ENCODE measurements around the gene FGF6. TPM values are rescaled to one million over a fixed set of nuclear protein-coding genes. Genes with fewer than 3 reads are reported as not detected.

The FGF6 gene
- total RNA-seq, 3 donors from 2014 or later (not counting 1 experiment from before 2014, with no cell fraction given): not detected

DNA sequence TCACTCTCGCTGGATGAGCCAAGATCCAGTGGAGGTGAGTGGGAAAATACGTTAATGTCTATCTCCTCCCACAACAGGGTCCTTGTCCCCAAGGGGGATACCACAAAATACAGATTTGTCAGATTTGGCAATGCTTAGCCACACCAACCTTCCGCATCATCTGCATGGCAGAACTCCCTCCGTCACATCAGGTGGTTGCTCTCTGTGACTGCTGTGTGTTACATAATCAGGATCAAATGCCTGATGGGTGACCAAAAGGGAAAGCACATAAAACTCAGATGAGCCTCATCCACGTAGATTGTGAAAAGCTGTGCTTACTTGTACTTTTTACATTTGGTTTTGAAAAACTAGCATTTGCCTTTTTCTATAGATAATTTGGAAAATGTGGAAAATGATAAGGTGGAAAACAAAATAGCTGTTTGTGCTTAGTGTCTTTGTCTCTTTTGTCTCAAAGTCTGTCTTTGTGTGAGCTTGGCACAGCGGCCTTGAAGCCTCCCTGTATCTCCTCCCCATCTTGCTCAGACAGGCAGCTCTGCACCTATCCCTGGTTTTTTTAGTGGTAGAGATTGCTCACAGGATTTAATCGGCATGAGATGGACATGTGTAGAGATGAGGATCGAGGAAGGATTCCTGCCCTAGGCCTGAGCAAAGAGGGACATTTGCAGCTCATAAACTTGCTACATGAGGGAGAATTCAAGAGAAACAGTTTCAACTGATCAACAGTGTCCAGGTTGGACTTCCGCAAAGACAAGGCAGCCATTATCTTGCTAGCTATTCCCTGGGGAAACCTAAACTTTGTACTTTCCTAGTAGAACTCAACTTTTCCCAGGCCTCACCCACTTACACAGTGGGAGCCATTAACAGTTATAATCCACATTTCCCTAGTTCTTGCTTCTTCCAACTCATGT lies 3.6 kb upstream of the FGF6 start:
- DNase-seq: no peak
- WGBS (ENCODE audit: insufficient coverage): 89% methylated on average over 9 of the region's 9 CpGs
- H3K4me3 Mint-ChIP-seq: no peak overlapping the region
- H3K4me1 Mint-ChIP-seq: no peaks in the 10 kb centered on the region
- no peaks in the 10 kb centered on the region for H3K9me3 Mint-ChIP-seq
- H3K27ac Mint-ChIP-seq: no peak overlapping the region
- H3K36me3 ChIP-seq (ENCODE audit: control insufficient read depth, insufficient read depth, low read length): no peaks in the 10 kb centered on the region
- intact Hi-C loops (cut with micrococcal nuclease): no loop called here
- TF ChIP-seq, protein P1, sequence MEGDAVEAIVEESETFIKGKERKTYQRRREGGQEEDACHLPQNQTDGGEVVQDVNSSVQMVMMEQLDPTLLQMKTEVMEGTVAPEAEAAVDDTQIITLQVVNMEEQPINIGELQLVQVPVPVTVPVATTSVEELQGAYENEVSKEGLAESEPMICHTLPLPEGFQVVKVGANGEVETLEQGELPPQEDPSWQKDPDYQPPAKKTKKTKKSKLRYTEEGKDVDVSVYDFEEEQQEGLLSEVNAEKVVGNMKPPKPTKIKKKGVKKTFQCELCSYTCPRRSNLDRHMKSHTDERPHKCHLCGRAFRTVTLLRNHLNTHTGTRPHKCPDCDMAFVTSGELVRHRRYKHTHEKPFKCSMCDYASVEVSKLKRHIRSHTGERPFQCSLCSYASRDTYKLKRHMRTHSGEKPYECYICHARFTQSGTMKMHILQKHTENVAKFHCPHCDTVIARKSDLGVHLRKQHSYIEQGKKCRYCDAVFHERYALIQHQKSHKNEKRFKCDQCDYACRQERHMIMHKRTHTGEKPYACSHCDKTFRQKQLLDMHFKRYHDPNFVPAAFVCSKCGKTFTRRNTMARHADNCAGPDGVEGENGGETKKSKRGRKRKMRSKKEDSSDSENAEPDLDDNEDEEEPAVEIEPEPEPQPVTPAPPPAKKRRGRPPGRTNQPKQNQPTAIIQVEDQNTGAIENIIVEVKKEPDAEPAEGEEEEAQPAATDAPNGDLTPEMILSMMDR (IDR thresholded peaks at IDR 0.05): no peak
- no peaks in the 10 kb centered on the region for H3K4me1 ChIP-seq (ENCODE audit: control insufficient read depth, insufficient read depth, low read length)
- no peak overlapping the region for H3K4me3 ChIP-seq (ENCODE audit: low read length)
- H3K36me3 Mint-ChIP-seq: peaks cover 9% of the 10 kb centered on the region
- H3K27ac ChIP-seq (ENCODE audit: low read length): no peak overlapping the region
- H3K9me3 ChIP-seq (ENCODE audit: control insufficient read depth, insufficient read depth, low read length): peaks cover 6% of the 10 kb centered on the region
- H3K27me3 Mint-ChIP-seq (ENCODE audit: low read depth in 2 of 2): peaks cover 25 to 37% of the 10 kb centered on the region in 2 donors
- no peaks in the 10 kb centered on the region for H3K27me3 ChIP-seq (ENCODE audit: control insufficient read depth, insufficient read depth, low read length)
- no peak for ATAC-seq

GRCh38 chr12:4448371-4448940 lies 2.8 kb upstream of the FGF6 start:
- H3K27me3 ChIP-seq (ENCODE audit: control insufficient read depth, insufficient read depth, low read length): no peaks in the 10 kb centered on the region
- peaks cover 6% of the 10 kb centered on the region for H3K36me3 Mint-ChIP-seq
- H3K9me3 Mint-ChIP-seq: no peaks in the 10 kb centered on the region
- no peaks in the 10 kb centered on the region for H3K36me3 ChIP-seq (ENCODE audit: control insufficient read depth, insufficient read depth, low read length)
- peaks cover 20 to 29% of the 10 kb centered on the region in 2 donors for H3K27me3 Mint-ChIP-seq (ENCODE audit: low read depth in 2 of 2)
- H3K27ac ChIP-seq (ENCODE audit: low read length): no peak overlapping the region
- no peaks in the 10 kb centered on the region for H3K4me1 Mint-ChIP-seq
- H3K27ac Mint-ChIP-seq: no peak overlapping the region
- H3K9me3 ChIP-seq (ENCODE audit: control insufficient read depth, insufficient read depth, low read length): peaks cover 3% of the 10 kb centered on the region
- TF ChIP-seq, protein P1 (IDR thresholded peaks at IDR 0.05): no peak
- 81% methylated on average over 6 of the region's 6 CpGs for WGBS (ENCODE audit: insufficient coverage)
- intact Hi-C loops (cut with micrococcal nuclease): no loop called here
- H3K4me3 ChIP-seq (ENCODE audit: low read length): no peak overlapping the region
- DNase-seq: no peak
- ATAC-seq: no peak
- H3K4me1 ChIP-seq (ENCODE audit: control insufficient read depth, insufficient read depth, low read length): no peaks in the 10 kb centered on the region
- H3K4me3 Mint-ChIP-seq: no peak overlapping the region

DNA sequence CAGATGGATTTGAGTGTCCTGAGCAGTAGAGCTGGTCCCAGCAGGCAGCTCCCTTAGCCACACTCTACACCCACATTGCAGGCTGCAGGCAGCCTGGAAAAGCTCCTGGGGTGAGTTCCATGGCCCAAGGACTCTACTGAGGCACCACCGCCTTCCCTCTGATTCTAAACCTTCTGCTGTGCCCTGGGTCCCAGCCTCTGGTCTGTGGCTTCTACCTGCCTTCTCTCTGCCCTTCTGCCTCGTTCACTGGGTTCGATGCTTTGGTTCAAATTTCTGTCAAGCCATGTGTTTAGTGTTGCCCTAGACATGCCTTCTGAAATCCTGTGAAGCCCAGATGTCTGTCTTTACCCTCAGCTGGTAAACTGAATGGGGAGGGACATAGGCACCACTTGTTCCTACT lies 1.5 kb upstream of the FGF6 start:
- DNase-seq: no peak
- Histone ChIP-seq H3K36me3 (ENCODE audit: control insufficient read depth, insufficient read depth, low read length) (no peaks in the 10 kb centered on the region), H3K9me3 (ENCODE audit: control insufficient read depth, insufficient read depth, low read length) (no peaks in the 10 kb centered on the region), H3K4me1 (ENCODE audit: control insufficient read depth, insufficient read depth, low read length) (no peaks in the 10 kb centered on the region), H3K27ac (ENCODE audit: low read length) (no peak overlapping the region), H3K27me3 (ENCODE audit: control insufficient read depth, insufficient read depth, low read length) (no peaks in the 10 kb centered on the region), H3K4me3 (ENCODE audit: low read length) (no peak overlapping the region)
- no peak for ATAC-seq
- intact Hi-C loops (cut with micrococcal nuclease): no loop called here
- 89% methylated on average over 3 of the region's 3 CpGs for WGBS (ENCODE audit: insufficient coverage)
- Mint-ChIP-seq H3K27ac (no peak overlapping the region), H3K4me1 (no peaks in the 10 kb centered on the region), H3K4me3 (no peak overlapping the region), H3K9me3 (no peaks in the 10 kb centered on the region), H3K27me3 (ENCODE audit: low read depth in 2 of 2) (peaks cover 14 to 18% of the 10 kb centered on the region in 2 donors), H3K36me3 (no peaks in the 10 kb centered on the region)
- TF ChIP-seq, protein P1 (IDR thresholded peaks at IDR 0.05): no peak
